Astrocyte (in vitro differentiated cells and primary cell): Measurements from ENCODE around the gene PYGL. TPM values are rescaled to one million over a fixed set of nuclear protein-coding genes. Genes with fewer than 3 reads are reported as not detected.

Experiments used
- DNase-seq: peaks from one replicate; pipeline ENCODE4 v3.0.0-alpha.2; 2010; ENCODE audit warnings: low read depth
- FAIRE-seq: peaks from 2 replicates; lab custom pipeline; 2011; peaks lifted over from hg19 to GRCh38; lab: Jason Lieb, UNC
- H2AFZ ChIP-seq: 2 replicates; pipeline ENCODE4 v1.6.0; 2012; ENCODE audit warnings: low read depth, low read length, inconsistent platforms
- H3K27ac ChIP-seq: 2 replicates; pipeline ENCODE4 v1.5.1; 2011; ENCODE audit warnings: low read depth, low read length, inconsistent platforms
- H3K27me3 ChIP-seq: 2 replicates; pipeline ENCODE4 v1.6.0; 2011; ENCODE audit warnings: low read length, inconsistent platforms; ENCODE audit not compliant: insufficient read depth
- H3K36me3 ChIP-seq: 2 replicates; pipeline ENCODE4 v1.5.1; 2011; ENCODE audit warnings: low read length, inconsistent platforms; ENCODE audit not compliant: insufficient read depth
- H3K4me1 ChIP-seq: 2 replicates; pipeline ENCODE4 v1.5.1; 2011; ENCODE audit warnings: low read length, inconsistent platforms; ENCODE audit not compliant: insufficient read depth
- H3K4me2 ChIP-seq: 2 replicates; pipeline ENCODE4 v1.6.0; 2012; ENCODE audit warnings: low read length, inconsistent platforms
- H3K4me3 ChIP-seq: 2 replicates; pipeline ENCODE4 v1.5.1; 2011; ENCODE audit warnings: low read depth, mild to moderate bottlenecking, low read length, inconsistent platforms; ENCODE audit not compliant: insufficient read depth
- H3K79me2 ChIP-seq: 2 replicates; pipeline ENCODE4 v1.6.0; 2012; ENCODE audit warnings: mild to moderate bottlenecking, low read length, inconsistent platforms; ENCODE audit not compliant: insufficient read depth
- H3K9ac ChIP-seq: 2 replicates; pipeline ENCODE4 v1.6.0; 2012; ENCODE audit warnings: mild to moderate bottlenecking, low read length, inconsistent platforms
- H3K9me3 ChIP-seq: 2 replicates; pipeline ENCODE4 v1.5.1; 2012; ENCODE audit warnings: low read depth, mild to moderate bottlenecking, low read length, inconsistent platforms; ENCODE audit not compliant: insufficient read depth
- H4K20me1 ChIP-seq: 2 replicates; pipeline ENCODE4 v1.6.0; 2012; ENCODE audit warnings: low read length, inconsistent platforms; ENCODE audit not compliant: insufficient read depth
- H3K27ac Mint-ChIP-seq: one replicate; pipeline ENCODE4 v1.8.0; 2021; ENCODE audit warnings: mild to moderate bottlenecking, mixed read lengths; ENCODE audit not compliant: unreplicated experiment
- H3K27me3 Mint-ChIP-seq: one replicate; pipeline ENCODE4 v1.8.0; 2021; ENCODE audit warnings: low read depth, mixed read lengths; ENCODE audit not compliant: unreplicated experiment
- H3K36me3 Mint-ChIP-seq: one replicate; pipeline ENCODE4 v1.8.0; 2021; ENCODE audit warnings: low read depth, mixed read lengths; ENCODE audit not compliant: unreplicated experiment
- H3K4me1 Mint-ChIP-seq: one replicate; pipeline ENCODE4 v1.8.0; 2021; ENCODE audit warnings: low read depth, mixed read lengths; ENCODE audit not compliant: unreplicated experiment
- H3K4me3 Mint-ChIP-seq: one replicate; pipeline ENCODE4 v1.8.0; 2021; ENCODE audit warnings: mild to moderate bottlenecking, moderate library complexity, mixed read lengths; ENCODE audit not compliant: unreplicated experiment
- H3K9me3 Mint-ChIP-seq: one replicate; pipeline ENCODE4 v1.8.0; 2021; ENCODE audit warnings: mild to moderate bottlenecking, mixed read lengths; ENCODE audit not compliant: unreplicated experiment
- CTCF ChIP-seq: IDR thresholded peaks from 2 replicates; pipeline ENCODE4 v1.5.1; 2011; ENCODE audit warnings: low read depth, mild to moderate bottlenecking, inconsistent platforms, low read length, moderate library complexity; ENCODE audit not compliant: insufficient read depth
- EZH2 ChIP-seq: IDR thresholded peaks from 2 replicates; pipeline ENCODE4 v1.6.1; 2012; ENCODE audit warnings: mild to moderate bottlenecking, low read length, inconsistent platforms; ENCODE audit not compliant: insufficient read depth
- total RNA-seq: library from RNA; stranded (reverse); gene quantifications from 2 replicates; pipeline ENCODE4 v1.2.1, GENCODE V29; 2021

PYGL gene
- total RNA-seq, 1 donor from 2014 or later: 97.6 TPM

- Mint-ChIP-seq H3K27me3 (no peaks in the 10 kb centered on the region), H3K4me3 (no peak overlapping the region), H3K27ac (no peak overlapping the region), H3K9me3 (no peaks in the 10 kb centered on the region), H3K36me3 (peaks cover 21% of the 10 kb centered on the region), H3K4me1 (peaks cover 18% of the 10 kb centered on the region)
- TF ChIP-seq EZH2 (no peak), CTCF (no peak)
- no peaks in the 10 kb centered on the region for H4K20me1 ChIP-seq
- no peaks in the 10 kb centered on the region for H3K36me3 ChIP-seq
- H2AFZ ChIP-seq: no peak overlapping the region
- no peak overlapping the region for H3K4me2 ChIP-seq
- peaks cover 6% of the 10 kb centered on the region for H3K4me1 ChIP-seq
- no peak for FAIRE-seq
- no peaks in the 10 kb centered on the region for H3K9me3 ChIP-seq
- H3K27me3 ChIP-seq: no peaks in the 10 kb centered on the region
- H3K9ac ChIP-seq: no peak overlapping the region
- no peaks in the 10 kb centered on the region for H3K79me2 ChIP-seq
- DNase-seq: no peak
- no peak overlapping the region for H3K4me3 ChIP-seq
- no peak overlapping the region for H3K27ac ChIP-seq
Measured at GRCh38 chr14:50936016-50936340, 8.3 kb downstream of the PYGL start.

GRCh38 chr14:50935126-50936015 lies 8.9 kb downstream of the PYGL start:
- Histone ChIP-seq H3K9ac (no peak overlapping the region), H3K79me2 (no peaks in the 10 kb centered on the region), H3K27me3 (no peaks in the 10 kb centered on the region), H3K27ac (no peak overlapping the region), H3K4me3 (no peak overlapping the region), H3K36me3 (no peaks in the 10 kb centered on the region), H3K4me2 (no peak overlapping the region), H3K9me3 (no peaks in the 10 kb centered on the region), H3K4me1 (peaks cover 6% of the 10 kb centered on the region), H2AFZ (no peak overlapping the region), H4K20me1 (no peaks in the 10 kb centered on the region)
- no peak for TF ChIP-seq CTCF
- TF ChIP-seq EZH2: no peak
- Mint-ChIP-seq H3K4me1 (peaks cover 14% of the 10 kb centered on the region), H3K4me3 (no peak overlapping the region), H3K27me3 (no peaks in the 10 kb centered on the region), H3K27ac (no peak overlapping the region), H3K9me3 (no peaks in the 10 kb centered on the region), H3K36me3 (peaks cover 21% of the 10 kb centered on the region)
- no peak for DNase-seq
- no peak for FAIRE-seq
